Measurements from ENCODE around the gene KRTAP10-4. TPM values are rescaled to one million over a fixed set of nuclear protein-coding genes. Genes with fewer than 3 reads are reported as not detected.
A peak's percentile ranks its signal among the peaks of the same experiment; 100 is the strongest.
"Not testable (repeated sequence)": the region's sequence is repeated elsewhere in the genome, so short reads cannot be mapped to it uniquely, and the experiment has no call there.

KRTAP10-4 gene
- total and polyA plus RNA-seq, 12 donors, result not detected

- peaks cover 0 to 2% (median 0%) of the 10 kb centered on the region in 3 donors for H3K9me3 ChIP-seq (replicated peaks in 1 of 3)
- DNase-seq, result peak in 1 of 7 donors; percentile 34
- no peaks in the 10 kb centered on the region for H3K4me1 ChIP-seq (replicated peaks in 1 of 2)
- TF ChIP-seq CTCF (IDR thresholded peaks at IDR 0.05), result no peak
- WGBS, 4 donors, result 78 to 83% (median 79%) methylated on average over 8 to 10 of the region's 10 CpGs
- H3K4me3 ChIP-seq, result no peak overlapping the region
- no peak overlapping the region for H3K27ac ChIP-seq
- H3K36me3 ChIP-seq (replicated peaks in 1 of 2), result no peaks in the 10 kb centered on the region
- peaks cover 3% of the 10 kb centered on the region for H3K27me3 ChIP-seq
- intact Hi-C loops (cut with DNase I), result no loop called here
Measured at GRCh38 chr21:44576025-44576420, 2.5 kb downstream of the KRTAP10-4 start.

- WGBS, 4 donors, result 85 to 92% (median 90%) methylated on average over 9 to 17 of the region's 17 CpGs
- DNase-seq, result peak in 1 of 7 donors; percentile 23
- intact Hi-C loops (cut with DNase I), result no loop called here
- Histone ChIP-seq H3K27ac (no peak overlapping the region), H3K36me3 (replicated peaks in 1 of 2) (no peaks in the 10 kb centered on the region), H3K4me1 (replicated peaks in 1 of 2) (no peaks in the 10 kb centered on the region), H3K9me3 (replicated peaks in 1 of 3) (peaks cover 0 to 7% (median 0%) of the 10 kb centered on the region in 3 donors), H3K4me3 (no peak overlapping the region), H3K27me3 (peaks cover 3% of the 10 kb centered on the region)
- TF ChIP-seq POLR2A (IDR thresholded peaks at IDR 0.05), result no peak
- no peak for TF ChIP-seq CTCF (IDR thresholded peaks at IDR 0.05)
Measured at GRCh38 chr21:44578371-44579055, 5.0 kb downstream of the KRTAP10-4 start.

- Histone ChIP-seq H3K27me3 (peaks cover 7% of the 10 kb centered on the region), H3K4me3 (no peak overlapping the region), H3K36me3 (replicated peaks in 1 of 2) (no peaks in the 10 kb centered on the region), H3K4me1 (replicated peaks in 1 of 2) (no peaks in the 10 kb centered on the region), H3K9me3 (replicated peaks in 1 of 3) (peaks cover 0 to 7% (median 0%) of the 10 kb centered on the region in 3 donors), H3K27ac (no peak overlapping the region)
- WGBS, 4 donors, result 59 to 78% (median 74%) methylated on average over 7 to 22 of the region's 22 CpGs
- DNase-seq, result peak in 1 of 7 donors; percentile 6
- intact Hi-C loops (cut with DNase I), result no loop called here
- TF ChIP-seq POLR2A (IDR thresholded peaks at IDR 0.05) (no peak), CTCF (IDR thresholded peaks at IDR 0.05) (no peak)
Measured at GRCh38 chr21:44579056-44579832, 5.7 kb downstream of the KRTAP10-4 start.

DNA sequence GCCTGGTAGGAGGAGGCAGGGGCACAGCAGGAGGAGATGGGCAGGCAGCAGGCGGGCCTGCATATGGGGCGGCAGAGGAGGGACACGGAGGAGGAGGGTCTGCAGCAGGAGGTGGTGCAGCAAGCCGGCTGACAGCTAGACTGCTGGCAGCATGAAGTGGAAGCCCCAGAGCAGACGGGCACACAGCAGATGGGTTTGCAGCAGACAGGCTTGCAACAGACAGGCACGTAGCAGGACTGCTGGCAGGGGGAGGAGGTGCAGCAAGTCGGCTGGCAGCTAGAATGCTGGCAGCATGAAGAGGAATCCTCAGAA is 6.3 kb downstream of the KRTAP10-4 start:
- Histone ChIP-seq H3K27me3 (peaks cover 5% of the 10 kb centered on the region), H3K4me3 (no peak overlapping the region), H3K27ac (no peak overlapping the region), H3K9me3 (replicated peaks in 1 of 3) (peaks cover 0 to 7% (median 0%) of the 10 kb centered on the region in 3 donors), H3K4me1 (replicated peaks in 1 of 2) (no peaks in the 10 kb centered on the region), H3K36me3 (replicated peaks in 1 of 2) (no peaks in the 10 kb centered on the region)
- WGBS, 4 donors, result 65 to 71% (median 65%) methylated on average over 7 of the region's 7 CpGs
- TF ChIP-seq POLR2A (IDR thresholded peaks at IDR 0.05), result no peak
- TF ChIP-seq CTCF (IDR thresholded peaks at IDR 0.05), result no peak
- intact Hi-C loops (cut with DNase I), result no loop called here
- peak in 1 of 7 donors; percentile 11 for DNase-seq

DNA sequence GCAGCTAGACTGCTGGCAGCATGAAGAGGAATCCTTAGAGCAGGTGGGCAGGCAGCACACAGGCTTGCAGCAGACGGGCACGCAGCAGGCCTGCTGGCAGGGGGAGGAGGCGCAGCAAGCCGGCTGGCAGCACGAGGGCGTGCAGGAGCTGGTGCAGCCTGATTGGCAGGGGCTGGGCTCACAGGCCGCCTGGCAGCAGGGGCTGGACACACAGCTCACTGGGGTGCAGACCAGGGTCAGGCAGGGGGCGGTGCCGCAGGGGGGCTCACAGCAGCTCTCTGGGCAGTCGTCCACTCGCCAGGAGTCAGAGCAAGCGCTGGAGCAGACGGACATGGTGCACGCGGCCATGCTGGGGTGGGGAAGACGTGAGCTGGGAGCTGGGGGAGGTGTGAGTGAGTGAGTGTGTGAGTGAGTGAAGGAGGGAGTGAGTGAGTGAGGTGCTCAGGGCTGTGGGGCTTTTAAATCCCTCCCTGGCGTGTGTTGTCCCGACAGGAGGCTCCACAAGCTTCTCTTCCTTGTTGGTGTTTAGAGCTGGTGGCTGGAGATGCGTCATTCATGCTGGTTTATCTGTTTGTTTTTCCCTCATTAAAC is 6.8 kb downstream of the KRTAP10-4 start, which contains the start of gene KRTAP10-5:
TSS of gene KRTAP10-5 (minus strand) at position 374 of the 591 bp plus-strand sequence. CDS start at position 348, 26 bp downstream.
- intact Hi-C loops (cut with DNase I); H3K4me3 ChIP-seq; H3K9me3 ChIP-seq (replicated peaks in 1 of 3); H3K36me3 ChIP-seq (replicated peaks in 1 of 2); H3K4me1 ChIP-seq (replicated peaks in 1 of 2); H3K27ac ChIP-seq; H3K27me3 ChIP-seq: not testable (repeated sequence)
- 38 to 49% (median 43%) methylated on average over 14 to 19 of the region's 19 CpGs for WGBS, 4 donors
- DNase-seq, result peak in 1 of 7 donors; percentile 9
